RWPE2 (cell line): ENCODE data around the gene ARL15.
"Not testable (repeated sequence)": the region's sequence is repeated elsewhere in the genome, so short reads cannot be mapped to it uniquely, and the experiment has no call there.

ENCODE experiments used
- ATAC-seq: fragments of 200-7000 bp; cut with Tn5 transposase; 3 replicates; pipeline ENCODE4 v1.9.1; 2021; ENCODE audit warnings: low read depth
- DNase-seq: peaks from one replicate; pipeline ENCODE4 v3.0.0-alpha.2; 2020; ENCODE audit warnings: low spot score
- H3K27ac ChIP-seq: fragments of 450-650 bp; 2 replicates; pipeline ENCODE4 v1.5.1; 2017; ENCODE audit warnings: mild to moderate bottlenecking; ENCODE audit not compliant: poor library complexity, severe bottlenecking
- H3K27me3 ChIP-seq: fragments of 250-450 bp; sonication (Bioruptor Pico); 2 replicates; pipeline ENCODE4 v1.5.1; 2021; ENCODE audit warnings: mild to moderate bottlenecking, moderate library complexity; ENCODE audit not compliant: insufficient read depth, poor library complexity, severe bottlenecking
- H3K36me3 ChIP-seq: fragments of 250-450 bp; sonication (Bioruptor Pico); 2 replicates; pipeline ENCODE4 v1.5.1; 2020; ENCODE audit warnings: low read depth, mild to moderate bottlenecking, moderate library complexity
- H3K4me1 ChIP-seq: fragments of 250-450 bp; sonication (Bioruptor Pico); 2 replicates; pipeline ENCODE4 v1.5.1; 2021; ENCODE audit warnings: mild to moderate bottlenecking, moderate library complexity; ENCODE audit not compliant: insufficient read depth, poor library complexity, severe bottlenecking
- H3K4me3 ChIP-seq: fragments of 250-450 bp; sonication (Bioruptor Pico); 2 replicates; pipeline ENCODE4 v1.5.1; 2021; ENCODE audit warnings: mild to moderate bottlenecking, moderate library complexity; ENCODE audit not compliant: severe bottlenecking
- H3K9me3 ChIP-seq: fragments of 250-450 bp; sonication (Bioruptor Pico); 2 replicates; pipeline ENCODE4 v1.5.1; 2021; ENCODE audit warnings: mild to moderate bottlenecking, moderate library complexity; ENCODE audit not compliant: severe bottlenecking
- CTCF ChIP-seq: fragments of 450-650 bp; IDR thresholded peaks from one replicate; pipeline ENCODE4 v1.5.1; 2017; ENCODE audit warnings: mild to moderate bottlenecking, moderate library complexity; ENCODE audit not compliant: poor library complexity, severe bottlenecking

ARL15 gene

GRCh38 chr5:53873235-53873634, 437.1 kb downstream of the ARL15 start:
- Histone ChIP-seq H3K9me3 (no peaks in the 10 kb centered on the region), H3K4me3 (no peak overlapping the region), H3K27ac (no peak overlapping the region), H3K4me1 (no peaks in the 10 kb centered on the region), H3K27me3 (no peaks in the 10 kb centered on the region), H3K36me3 (no peaks in the 10 kb centered on the region)
- no peak for DNase-seq
- no peak for ATAC-seq
- no peak for TF ChIP-seq CTCF

- ATAC-seq = no peak
- H3K9me3 ChIP-seq = no peaks in the 10 kb centered on the region
- H3K4me1 ChIP-seq = no peaks in the 10 kb centered on the region
- DNase-seq = no peak
- no peak overlapping the region for H3K27ac ChIP-seq
- H3K36me3 ChIP-seq = no peaks in the 10 kb centered on the region
- no peaks in the 10 kb centered on the region for H3K27me3 ChIP-seq
- no peak for TF ChIP-seq CTCF
- no peak overlapping the region for H3K4me3 ChIP-seq
Observed at GRCh38 chr5:53871775-53872174, 438.6 kb downstream of the ARL15 start.

- Histone ChIP-seq H3K4me3 (no peak overlapping the region), H3K36me3 (no peaks in the 10 kb centered on the region), H3K9me3 (no peaks in the 10 kb centered on the region), H3K27me3 (no peaks in the 10 kb centered on the region), H3K4me1 (no peaks in the 10 kb centered on the region), H3K27ac (no peak overlapping the region)
- ATAC-seq (no peak), DNase-seq (no peak)
- peak; percentile 42 for TF ChIP-seq CTCF
Observed at GRCh38 chr5:53871050-53871449, 439.3 kb downstream of the ARL15 start.

DNA sequence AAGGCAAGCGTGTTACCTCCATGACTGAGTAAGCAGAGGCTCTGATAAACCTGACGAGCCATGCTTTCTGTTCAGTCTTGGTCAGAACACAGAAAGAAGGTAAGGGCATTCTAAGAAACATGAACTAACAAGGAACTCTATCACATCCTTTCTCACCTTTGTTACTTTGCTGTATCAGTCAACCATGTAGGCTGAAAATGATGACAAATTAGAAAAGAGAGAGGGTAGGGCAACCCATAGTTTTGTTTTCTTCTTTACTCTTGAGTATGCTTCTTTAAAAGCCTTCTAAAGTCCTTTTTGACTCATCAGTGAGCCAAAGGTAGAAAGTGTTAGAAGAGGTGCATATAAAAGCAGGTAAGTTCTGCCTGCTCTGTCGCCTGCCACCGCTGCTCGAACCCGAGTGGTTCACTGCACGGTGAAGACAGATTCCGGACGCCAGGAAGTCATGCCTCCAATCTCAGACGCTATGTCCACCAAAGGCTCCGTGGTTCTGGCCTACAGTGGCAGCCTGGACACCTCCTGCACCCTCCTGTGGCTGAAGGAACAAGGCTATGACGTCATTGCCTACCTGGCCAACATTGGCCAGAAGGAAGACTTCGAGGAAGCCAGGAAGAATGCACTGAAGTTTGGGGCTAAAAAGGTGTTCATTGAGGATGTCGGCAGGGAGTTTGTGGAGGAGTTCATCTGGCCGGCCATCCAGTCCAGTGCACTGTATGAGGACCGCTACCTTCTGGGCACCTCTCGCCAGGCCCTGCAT, 451.5 kb downstream of the ARL15 start:
- Histone ChIP-seq H3K27me3 (no peaks in the 10 kb centered on the region), H3K4me3 (no peak overlapping the region), H3K4me1 (no peaks in the 10 kb centered on the region), H3K9me3 (peaks cover 3% of the 10 kb centered on the region), H3K36me3 (no peaks in the 10 kb centered on the region), H3K27ac (no peak overlapping the region)
- no peak for TF ChIP-seq CTCF
- DNase-seq = no peak
- no peak for ATAC-seq

DNA sequence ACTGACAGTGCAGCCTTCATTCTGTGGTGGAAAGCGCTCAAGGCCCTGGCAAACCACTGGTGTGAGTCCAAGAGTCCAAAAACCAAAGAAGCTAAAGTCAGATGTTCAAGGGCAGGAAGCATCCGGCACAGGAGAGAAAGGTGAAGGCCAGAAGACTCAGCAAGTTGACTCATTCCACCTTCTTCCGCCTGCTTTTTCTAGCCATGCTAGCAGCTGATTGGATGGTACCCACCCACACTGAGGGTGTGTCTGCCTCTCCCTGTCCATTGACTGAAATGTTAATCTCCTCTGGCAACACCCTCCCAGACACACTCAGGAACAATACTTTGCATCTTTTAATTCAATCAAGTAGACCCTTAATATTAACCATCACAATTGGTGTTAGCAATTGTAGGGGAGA, 453.9 kb downstream of the ARL15 start:
- DNase-seq (no peak), ATAC-seq (no peak)
- TF ChIP-seq CTCF = no peak

GRCh38 chr5:53836851-53837430, 473.4 kb downstream of the ARL15 start:
- not testable (repeated sequence) for ATAC-seq, H3K27me3 ChIP-seq, H3K27ac ChIP-seq, DNase-seq, H3K36me3 ChIP-seq, H3K9me3 ChIP-seq, H3K4me3 ChIP-seq, H3K4me1 ChIP-seq

More for the DNA sequence above, 453.9 kb downstream of the ARL15 start:
- Histone ChIP-seq H3K4me3 (no peak overlapping the region), H3K4me1 (no peaks in the 10 kb centered on the region), H3K36me3 (no peaks in the 10 kb centered on the region), H3K27me3 (no peaks in the 10 kb centered on the region), H3K27ac (no peak overlapping the region), H3K9me3 (peaks cover 3% of the 10 kb centered on the region)
